HEK293 (cell line): Measurements from ENCODE around the gene OR5A1.

Experiments used
- CTCF ChIP-seq: fragments of 450-650 bp; formaldehyde crosslinking; IDR thresholded peaks from 2 replicates; pipeline ENCODE4 v1.5.1; 2016; ENCODE audit warnings: missing biosample characterization, missing genetic modification characterization
- PATZ1 ChIP-seq: fragments of 450-650 bp; formaldehyde crosslinking; IDR thresholded peaks from 2 replicates; pipeline ENCODE4 v1.5.1; 2016; ENCODE audit warnings: missing biosample characterization, missing genetic modification characterization
- ZFP3 ChIP-seq: fragments of 450-650 bp; formaldehyde crosslinking; IDR thresholded peaks from 2 replicates; pipeline ENCODE4 v1.5.1; 2016; ENCODE audit warnings: low read depth, missing biosample characterization, missing genetic modification characterization

- TF ChIP-seq CTCF (tag by site-specific recombination), result no peak
- no peak for TF ChIP-seq ZFP3
- TF ChIP-seq PATZ1 (tag by site-specific recombination), result no peak
Observed at GRCh38 chr11:59426361-59427067, 9.8 kb upstream of the OR5A1 start, which contains the start of gene OR5A2.
